GM06990 (cell line): ENCODE measurements around the gene ALPG.

Experiments used
- DNase-seq: peaks from one replicate; pipeline ENCODE4 v3.0.0-alpha.2; 2011; ENCODE audit not compliant: insufficient read length; ENCODE audit errors: extremely low read depth
- H3K27me3 ChIP-seq: replicated peaks from 2 replicates; pipeline ENCODE4 v1.6.0; 2011; ENCODE audit warnings: low read length; ENCODE audit not compliant: control insufficient read depth, insufficient read depth
- H3K36me3 ChIP-seq: 2 replicates; pipeline ENCODE4 v1.5.1; 2011; ENCODE audit warnings: low read length; ENCODE audit not compliant: control insufficient read depth, insufficient read depth
- H3K4me3 ChIP-seq: replicated peaks from 2 replicates; pipeline ENCODE4 v1.5.1; 2011; ENCODE audit warnings: low read depth, mild to moderate bottlenecking, control low read depth, low read length
- CTCF ChIP-seq: IDR thresholded peaks from 2 replicates; pipeline ENCODE4 v1.5.1; 2011; ENCODE audit warnings: low read length, control low read depth, mild to moderate bottlenecking, inconsistent platforms; ENCODE audit not compliant: insufficient read depth, poor library complexity, severe bottlenecking

The ALPG gene

GRCh38 chr2:232416521-232417470 lies 10.2 kb downstream of the ALPG start:
- DNase-seq, result no peak

GRCh38 chr2:232417489-232417888 lies 10.8 kb downstream of the ALPG start:
- no peak for DNase-seq
- no peak overlapping the region for H3K4me3 ChIP-seq
- H3K27me3 ChIP-seq, result no peaks in the 10 kb centered on the region; the same call in 1 of the 2 replicates
- no peaks in the 10 kb centered on the region for H3K36me3 ChIP-seq
- no peak for TF ChIP-seq CTCF

More at GRCh38 chr2:232416521-232417470, 10.2 kb downstream of the ALPG start:
- H3K36me3 ChIP-seq, result no peaks in the 10 kb centered on the region
- no peak overlapping the region for H3K4me3 ChIP-seq
- no peaks in the 10 kb centered on the region; the same call in 1 of the 2 replicates for H3K27me3 ChIP-seq
- TF ChIP-seq CTCF, result no peak

GRCh38 chr2:232418056-232418455 lies 11.4 kb downstream of the ALPG start:
- DNase-seq, result no peak
- Histone ChIP-seq H3K27me3 (no peaks in the 10 kb centered on the region; the same call in 1 of the 2 replicates), H3K36me3 (no peaks in the 10 kb centered on the region), H3K4me3 (no peak overlapping the region)
- no peak for TF ChIP-seq CTCF

- no peak for DNase-seq
- TF ChIP-seq CTCF, result no peak
- H3K27me3 ChIP-seq, result no peaks in the 10 kb centered on the region; the same call in 1 of the 2 replicates
- H3K36me3 ChIP-seq, result no peaks in the 10 kb centered on the region
- no peak overlapping the region for H3K4me3 ChIP-seq
Observed at GRCh38 chr2:232418466-232419244, 12.0 kb downstream of the ALPG start.

- no peak for TF ChIP-seq CTCF
- Histone ChIP-seq H3K36me3 (no peaks in the 10 kb centered on the region), H3K4me3 (no peak overlapping the region), H3K27me3 (no peaks in the 10 kb centered on the region; the same call in 1 of the 2 replicates)
- no peak for DNase-seq
Observed at GRCh38 chr2:232419245-232420072, 12.8 kb downstream of the ALPG start.
